ENCODE results near the gene PLXND1.

GRCh38 chr3:129561619-129562248 is 44.7 kb downstream of the PLXND1 start:
- no peak for TF ChIP-seq EZH2phosphoT487 (IDR thresholded peaks at IDR 0.05; ENCODE audit: borderline replicate concordance)
- TF ChIP-seq SP1 (IDR thresholded peaks at IDR 0.05; ENCODE audit: low read depth): no peak

All from HCT116 (cell line).